HG02943 (cell line): ENCODE measurements around the gene ADAMTS1.

Source experiments
- ATAC-seq: cut with Tn5 transposase; IDR thresholded peaks from one replicate; pipeline ENCODE4 v1.9.1; 2021; ENCODE audit warnings: mild to moderate bottlenecking, low read depth, moderate library complexity; ENCODE audit not compliant: unreplicated experiment

The ADAMTS1 gene

GRCh38 chr21:26818906-26819305 lies 26.3 kb downstream of the ADAMTS1 start:
- ATAC-seq, result no peak

GRCh38 chr21:26815197-26815596 lies 30.0 kb downstream of the ADAMTS1 start:
- no peak for ATAC-seq

- no peak for ATAC-seq
Observed at GRCh38 chr21:26814386-26814785, 30.8 kb downstream of the ADAMTS1 start.

GRCh38 chr21:26813426-26813998 lies 31.7 kb downstream of the ADAMTS1 start:
- ATAC-seq, result no peak

GRCh38 chr21:26812173-26812572 lies 33.0 kb downstream of the ADAMTS1 start:
- no peak for ATAC-seq

- ATAC-seq, result no peak
Observed at GRCh38 chr21:26811482-26811881, 33.7 kb downstream of the ADAMTS1 start.

GRCh38 chr21:26810676-26811415 lies 34.4 kb downstream of the ADAMTS1 start:
- no peak for ATAC-seq

GRCh38 chr21:26810266-26810665 lies 34.9 kb downstream of the ADAMTS1 start:
- ATAC-seq, result no peak

GRCh38 chr21:26809745-26810144 lies 35.5 kb downstream of the ADAMTS1 start:
- no peak for ATAC-seq

GRCh38 chr21:26806801-26807295 lies 38.4 kb downstream of the ADAMTS1 start:
- no peak for ATAC-seq

- no peak for ATAC-seq
Observed at GRCh38 chr21:26804895-26805609, 40.2 kb downstream of the ADAMTS1 start.

- no peak for ATAC-seq
Observed at GRCh38 chr21:26801498-26801897, 43.7 kb downstream of the ADAMTS1 start.

GRCh38 chr21:26800970-26801431 lies 44.2 kb downstream of the ADAMTS1 start:
- no peak for ATAC-seq

GRCh38 chr21:26800455-26800854 lies 44.8 kb downstream of the ADAMTS1 start:
- no peak for ATAC-seq

GRCh38 chr21:26800001-26800400 lies 45.2 kb downstream of the ADAMTS1 start:
- ATAC-seq, result no peak

GRCh38 chr21:26798856-26799751 lies 46.1 kb downstream of the ADAMTS1 start:
- no peak for ATAC-seq

GRCh38 chr21:26797878-26798456 lies 47.2 kb downstream of the ADAMTS1 start:
- ATAC-seq, result no peak

GRCh38 chr21:26795866-26796329 lies 49.3 kb downstream of the ADAMTS1 start:
- ATAC-seq, result no peak

GRCh38 chr21:26795412-26795805 lies 49.8 kb downstream of the ADAMTS1 start:
- ATAC-seq, result no peak
